HEK293 (cell line): ENCODE measurements around the gene EEF1AKMT1.

Experiments
- CTCF ChIP-seq: fragments of 450-650 bp; formaldehyde crosslinking; IDR thresholded peaks from 2 replicates; pipeline ENCODE4 v1.5.1; 2016; ENCODE audit warnings: missing biosample characterization, missing genetic modification characterization
- ZBTB7A ChIP-seq: fragments of 450-650 bp; formaldehyde crosslinking; IDR thresholded peaks from 2 replicates; pipeline ENCODE4 v1.5.1; 2016; ENCODE audit warnings: low read depth, missing biosample characterization, missing genetic modification characterization
- ZNF398 ChIP-seq: fragments of 450-650 bp; formaldehyde crosslinking; IDR thresholded peaks from 2 replicates; pipeline ENCODE4 v1.5.1; 2017; ENCODE audit warnings: missing biosample characterization, missing genetic modification characterization
- ZNF830 ChIP-seq: fragments of 450-650 bp; IDR thresholded peaks from 2 replicates; pipeline ENCODE4 v1.5.0; 2018; ENCODE audit warnings: missing biosample characterization, missing genetic modification characterization, low read depth, mild to moderate bottlenecking, moderate library complexity
- ZXDB ChIP-seq: fragments of 450-650 bp; formaldehyde crosslinking; IDR thresholded peaks from 2 replicates; pipeline ENCODE4 v1.5.1; 2016; ENCODE audit warnings: missing biosample characterization, missing genetic modification characterization

GRCh38 chr13:20772401-20773131 is 1.2 kb downstream of the EEF1AKMT1 start:
- TF ChIP-seq ZBTB7A (tag by site-specific recombination) (no peak), CTCF (tag by site-specific recombination) (no peak), ZXDB (tag by site-specific recombination) (no peak), ZNF830 (tag by site-specific recombination) (no peak), ZNF398 (no peak)
